Measurements from ENCODE around the gene DOCK1.
A peak's percentile ranks its signal among the peaks of the same experiment; 100 is the strongest.

Gene DOCK1

DNA sequence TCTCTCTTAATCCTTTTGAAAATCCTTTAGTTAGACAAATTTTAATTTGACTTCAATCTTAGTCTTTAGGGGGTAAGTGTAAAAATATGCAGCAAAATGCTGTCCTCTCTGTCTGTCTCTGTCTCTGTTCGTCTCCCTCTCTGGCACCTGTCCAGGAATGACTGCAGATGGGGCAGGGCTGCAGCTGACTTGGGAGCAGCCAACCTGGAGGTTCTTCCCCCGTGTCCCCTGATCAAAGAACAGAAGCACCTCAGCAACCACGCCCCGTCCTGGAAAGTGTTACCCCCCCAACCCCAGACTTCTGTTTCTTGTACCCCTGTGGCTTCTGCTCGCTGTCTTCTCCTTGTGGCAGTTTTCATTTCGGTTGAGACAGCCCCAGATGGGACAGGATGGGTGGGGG, 502.3 kb downstream of the DOCK1 start:
- no peak for DNase-seq
- H3K36me3 Mint-ChIP-seq (ENCODE audit: low read depth): peaks cover 38% of the 10 kb centered on the region
- no peaks in the 10 kb centered on the region for H3K27me3 Mint-ChIP-seq (ENCODE audit: low read depth, poor library complexity)
- peaks cover 33% of the 10 kb centered on the region for H3K4me1 Mint-ChIP-seq
- no peak overlapping the region for H3K4me3 Mint-ChIP-seq
- no peak for TF ChIP-seq CTCF (IDR thresholded peaks at IDR 0.05)
- H3K27ac Mint-ChIP-seq: no peak overlapping the region
- H3K9me3 Mint-ChIP-seq: no peaks in the 10 kb centered on the region

DNA sequence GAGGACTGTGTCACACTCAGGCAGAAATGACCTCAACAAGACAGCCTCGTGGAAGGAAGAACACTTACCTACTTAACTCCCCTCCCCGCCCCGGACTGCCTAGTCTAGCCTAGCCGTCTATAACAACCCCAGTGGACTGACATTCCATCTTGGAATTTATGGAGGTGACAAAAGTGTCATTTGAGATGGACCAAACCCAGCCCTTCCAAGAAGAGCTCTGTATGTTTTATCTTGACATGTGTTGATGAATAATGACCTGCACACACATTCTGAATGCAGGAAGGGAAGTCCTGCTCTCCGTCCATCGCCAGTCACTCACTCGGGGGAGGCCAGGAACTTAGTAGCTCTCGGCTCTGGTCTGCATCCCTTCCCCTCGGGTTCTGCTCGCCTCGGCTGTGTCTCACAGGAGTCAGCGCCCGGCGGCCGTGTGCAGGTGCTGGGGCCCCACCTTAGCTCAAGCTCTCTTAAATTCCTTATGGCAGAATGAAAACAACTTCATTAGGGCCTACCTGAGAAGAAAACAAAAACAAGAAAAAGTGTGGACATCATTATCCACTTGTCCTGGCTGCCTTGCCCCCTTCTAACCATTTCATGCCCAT, 503.0 kb downstream of the DOCK1 start:
- no peak overlapping the region for H3K4me3 Mint-ChIP-seq
- no peaks in the 10 kb centered on the region for H3K27me3 Mint-ChIP-seq (ENCODE audit: low read depth, poor library complexity)
- peak; percentile 13 for DNase-seq
- no peak for TF ChIP-seq CTCF (IDR thresholded peaks at IDR 0.05)
- H3K4me1 Mint-ChIP-seq: peaks cover 33% of the 10 kb centered on the region
- H3K36me3 Mint-ChIP-seq (ENCODE audit: low read depth): peaks cover 38% of the 10 kb centered on the region
- no peak overlapping the region for H3K27ac Mint-ChIP-seq
- H3K9me3 Mint-ChIP-seq: no peaks in the 10 kb centered on the region

GRCh38 chr10:127408733-127409132, 503.5 kb downstream of the DOCK1 start:
- DNase-seq: no peak
- Mint-ChIP-seq H3K27me3 (ENCODE audit: low read depth, poor library complexity) (no peaks in the 10 kb centered on the region), H3K27ac (no peak overlapping the region), H3K4me3 (no peak overlapping the region), H3K36me3 (ENCODE audit: low read depth) (peaks cover 38% of the 10 kb centered on the region), H3K9me3 (no peaks in the 10 kb centered on the region), H3K4me1 (peaks cover 33% of the 10 kb centered on the region)
- no peak for TF ChIP-seq CTCF (IDR thresholded peaks at IDR 0.05)

DNA sequence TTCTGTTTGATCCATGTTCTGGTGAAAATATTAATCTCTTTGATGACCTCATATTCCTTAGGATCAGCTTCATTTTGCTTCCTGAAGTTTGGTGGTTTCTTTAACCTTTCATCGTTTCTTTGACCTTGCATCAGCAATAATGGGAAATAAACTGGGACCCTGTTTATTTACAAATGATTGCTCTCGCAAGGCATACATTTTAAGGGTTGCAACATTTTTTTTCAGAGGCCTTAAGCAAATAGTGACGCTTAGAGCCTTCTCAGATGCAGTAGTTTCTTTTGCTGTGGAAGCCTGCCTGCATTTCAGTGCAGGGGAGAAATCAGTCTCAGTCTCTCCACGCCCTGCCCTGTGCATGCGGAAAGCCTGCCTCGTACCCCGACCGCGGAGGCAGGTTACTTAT, 504.8 kb downstream of the DOCK1 start:
- no peak for DNase-seq
- H3K4me1 Mint-ChIP-seq: peaks cover 33% of the 10 kb centered on the region
- H3K9me3 Mint-ChIP-seq: no peaks in the 10 kb centered on the region
- H3K36me3 Mint-ChIP-seq (ENCODE audit: low read depth): peaks cover 34% of the 10 kb centered on the region
- peak overlapping the region; percentile 29 for H3K27ac Mint-ChIP-seq
- no peaks in the 10 kb centered on the region for H3K27me3 Mint-ChIP-seq (ENCODE audit: low read depth, poor library complexity)
- H3K4me3 Mint-ChIP-seq: no peak overlapping the region
- TF ChIP-seq CTCF (IDR thresholded peaks at IDR 0.05): no peak

GRCh38 chr10:127411062-127411461, 505.8 kb downstream of the DOCK1 start:
- H3K4me1 Mint-ChIP-seq: peaks cover 35% of the 10 kb centered on the region

More at GRCh38 chr10:127411062-127411461, 505.8 kb downstream of the DOCK1 start:
- DNase-seq: no peak
- Mint-ChIP-seq H3K36me3 (ENCODE audit: low read depth) (peaks cover 26% of the 10 kb centered on the region), H3K27me3 (ENCODE audit: low read depth, poor library complexity) (no peaks in the 10 kb centered on the region), H3K4me3 (no peak overlapping the region), H3K27ac (no peak overlapping the region), H3K9me3 (no peaks in the 10 kb centered on the region)
- TF ChIP-seq CTCF (IDR thresholded peaks at IDR 0.05): no peak

Data from nephron progenitor cell (in vitro differentiated cells).